HL-60 (cell line): ENCODE data around the gene SPTBN5.

Source experiments
- DNase-seq, 2 experiments: peaks; one replicate each; pipeline ENCODE4 v3.0.0-alpha.2; 2010 to 2020; ENCODE audit warnings: low read depth in 1 of 2, low spot score in 1 of 2
- H3K27ac ChIP-seq: fragments of 250-450 bp; sonication (Bioruptor Pico); replicated peaks from 2 replicates; pipeline ENCODE4 v1.5.1; 2020; ENCODE audit warnings: mild to moderate bottlenecking, moderate library complexity
- H3K27me3 ChIP-seq: fragments of 250-450 bp; sonication (Bioruptor Pico); 2 replicates; pipeline ENCODE4 v1.5.1; 2021; ENCODE audit warnings: mild to moderate bottlenecking, moderate library complexity; ENCODE audit not compliant: insufficient read depth, poor library complexity, severe bottlenecking
- H3K4me3 ChIP-seq: replicated peaks from 2 replicates; pipeline ENCODE4 v1.5.1; 2011; ENCODE audit warnings: mild to moderate bottlenecking, control low read depth, low read length; ENCODE audit not compliant: insufficient read depth
- GABPA ChIP-seq: IDR thresholded peaks from 2 replicates; pipeline ENCODE4 v1.6.1; 2012; ENCODE audit warnings: low read depth
- POLR2AphosphoS5 ChIP-seq: IDR thresholded peaks from 2 replicates; pipeline ENCODE4 v1.6.1; 2012; ENCODE audit warnings: low read depth
- REST ChIP-seq: IDR thresholded peaks from 2 replicates; pipeline ENCODE4 v1.6.1; 2012; ENCODE audit warnings: low read depth; ENCODE audit not compliant: insufficient replicate concordance
- SPI1 ChIP-seq: IDR thresholded peaks from 2 replicates; pipeline ENCODE4 v1.6.1; 2012; ENCODE audit warnings: low read depth, mild to moderate bottlenecking, borderline replicate concordance
- TF ChIP-seq, protein P1 (sequence below): IDR thresholded peaks from one replicate; pipeline ENCODE4 v1.5.1; 2011; ENCODE audit warnings: low read length, control low read depth, inconsistent platforms; ENCODE audit not compliant: insufficient read depth

Gene SPTBN5

DNA sequence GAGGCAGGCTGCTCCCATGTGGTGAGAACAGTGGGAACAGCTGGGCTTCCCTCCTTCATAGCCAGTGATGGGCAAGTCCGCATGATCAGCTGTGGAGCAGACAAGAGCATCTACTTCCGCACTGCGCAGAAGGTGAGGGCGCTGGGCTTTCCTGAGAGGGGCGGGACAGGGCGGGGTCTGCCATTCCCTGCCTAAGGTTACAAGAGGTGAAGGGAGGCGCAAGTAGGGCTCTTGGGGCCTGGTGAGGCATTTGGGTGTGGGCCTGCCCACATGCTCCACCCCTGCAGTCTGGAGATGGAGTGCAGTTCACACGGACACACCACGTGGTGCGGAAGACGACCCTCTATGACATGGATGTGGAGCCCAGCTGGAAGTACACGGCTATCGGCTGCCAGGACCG is 76.5 kb downstream of the SPTBN5 start:
- Histone ChIP-seq H3K4me3 (no peak overlapping the region), H3K27me3 (no peaks in the 10 kb centered on the region), H3K27ac (no peak overlapping the region)
- no peak for TF ChIP-seq GABPA
- DNase-seq: no peak

- TF ChIP-seq REST: no peak
- TF ChIP-seq, protein P1, sequence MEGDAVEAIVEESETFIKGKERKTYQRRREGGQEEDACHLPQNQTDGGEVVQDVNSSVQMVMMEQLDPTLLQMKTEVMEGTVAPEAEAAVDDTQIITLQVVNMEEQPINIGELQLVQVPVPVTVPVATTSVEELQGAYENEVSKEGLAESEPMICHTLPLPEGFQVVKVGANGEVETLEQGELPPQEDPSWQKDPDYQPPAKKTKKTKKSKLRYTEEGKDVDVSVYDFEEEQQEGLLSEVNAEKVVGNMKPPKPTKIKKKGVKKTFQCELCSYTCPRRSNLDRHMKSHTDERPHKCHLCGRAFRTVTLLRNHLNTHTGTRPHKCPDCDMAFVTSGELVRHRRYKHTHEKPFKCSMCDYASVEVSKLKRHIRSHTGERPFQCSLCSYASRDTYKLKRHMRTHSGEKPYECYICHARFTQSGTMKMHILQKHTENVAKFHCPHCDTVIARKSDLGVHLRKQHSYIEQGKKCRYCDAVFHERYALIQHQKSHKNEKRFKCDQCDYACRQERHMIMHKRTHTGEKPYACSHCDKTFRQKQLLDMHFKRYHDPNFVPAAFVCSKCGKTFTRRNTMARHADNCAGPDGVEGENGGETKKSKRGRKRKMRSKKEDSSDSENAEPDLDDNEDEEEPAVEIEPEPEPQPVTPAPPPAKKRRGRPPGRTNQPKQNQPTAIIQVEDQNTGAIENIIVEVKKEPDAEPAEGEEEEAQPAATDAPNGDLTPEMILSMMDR: no peak
- no peak for TF ChIP-seq SPI1
- TF ChIP-seq POLR2AphosphoS5: no peak
- TF ChIP-seq GABPA: no peak
- no peak overlapping the region for H3K4me3 ChIP-seq
- DNase-seq: no peak
- H3K27me3 ChIP-seq: no peaks in the 10 kb centered on the region
- H3K27ac ChIP-seq: no peak overlapping the region
Observed at GRCh38 chr15:41816788-41817187, 77.1 kb downstream of the SPTBN5 start.

GRCh38 chr15:41814534-41814933 is 79.3 kb downstream of the SPTBN5 start:
- TF ChIP-seq, protein P1: no peak
- TF ChIP-seq POLR2AphosphoS5: no peak
- no peak for TF ChIP-seq GABPA
- TF ChIP-seq REST: no peak
- no peak for TF ChIP-seq SPI1
- Histone ChIP-seq H3K27me3 (no peaks in the 10 kb centered on the region), H3K4me3 (no peak overlapping the region), H3K27ac (no peak overlapping the region)
- DNase-seq: no peak

- Histone ChIP-seq H3K27ac (no peak overlapping the region), H3K27me3 (no peaks in the 10 kb centered on the region), H3K4me3 (no peak overlapping the region)
- DNase-seq: no peak
- TF ChIP-seq, protein P1: no peak
- TF ChIP-seq REST: no peak
Observed at GRCh38 chr15:41813426-41813825, 80.4 kb downstream of the SPTBN5 start.
